HG02981 (cell line): ENCODE measurements around the gene WDFY2.
"Not testable (repeated sequence)": the region's sequence is repeated elsewhere in the genome, so short reads cannot be mapped to it uniquely, and the experiment has no call there.

Source experiments
- ATAC-seq: cut with Tn5 transposase; IDR thresholded peaks from one replicate; pipeline ENCODE4 v1.9.1; 2021; ENCODE audit warnings: mild to moderate bottlenecking, moderate library complexity; ENCODE audit not compliant: unreplicated experiment

WDFY2 gene

DNA sequence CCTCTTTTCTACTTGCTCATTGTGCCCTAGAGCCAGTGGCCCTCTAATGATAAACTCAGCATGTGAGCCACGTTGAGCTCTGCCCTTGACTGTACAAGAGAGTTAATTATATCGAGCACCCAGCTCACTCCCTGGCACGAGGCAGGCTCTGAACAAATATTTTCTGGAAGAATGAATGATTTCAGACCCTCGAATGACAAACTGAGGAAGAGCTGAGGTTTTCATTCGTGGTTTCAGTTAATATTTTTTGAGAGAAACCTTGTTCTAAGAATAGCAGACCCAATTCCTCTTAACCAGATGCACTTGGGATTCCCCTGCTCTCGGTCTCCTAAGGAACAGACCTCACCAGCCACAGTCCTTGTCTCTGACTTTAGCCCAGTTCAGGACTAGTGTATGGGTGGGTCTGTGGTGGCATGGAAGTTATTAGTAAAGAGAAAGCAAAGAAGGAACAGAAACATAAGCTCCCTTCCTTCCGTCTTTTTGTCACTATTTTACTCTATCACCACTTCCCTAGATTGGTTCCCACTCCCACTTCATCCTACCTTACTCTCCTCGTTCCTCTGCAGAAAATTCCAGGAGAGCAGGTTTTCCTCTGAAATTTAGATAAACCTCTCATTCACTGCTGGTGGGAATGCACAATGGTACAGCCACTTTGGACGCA, 22.1 kb upstream of the WDFY2 start:
- ATAC-seq = peak; percentile 77

DNA sequence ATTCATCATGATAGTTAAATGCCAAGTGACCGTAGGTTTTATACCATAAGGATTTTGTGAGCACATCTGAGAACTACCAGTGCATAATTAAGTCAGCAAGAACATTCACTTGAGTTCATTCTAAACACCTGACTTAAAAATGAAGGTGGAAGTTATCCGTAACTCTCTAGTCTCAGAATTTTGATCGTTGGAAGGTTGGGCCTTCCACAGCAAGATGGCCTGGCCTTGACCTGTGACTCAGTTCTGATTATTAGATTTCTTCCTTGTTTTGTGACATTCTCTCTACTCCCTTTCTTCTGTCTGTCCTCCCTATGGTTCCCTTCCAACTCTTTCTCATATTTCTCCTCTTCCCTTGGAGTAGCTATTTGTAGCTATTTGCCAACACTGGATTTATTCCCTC, 20.0 kb upstream of the WDFY2 start:
- no peak for ATAC-seq

DNA sequence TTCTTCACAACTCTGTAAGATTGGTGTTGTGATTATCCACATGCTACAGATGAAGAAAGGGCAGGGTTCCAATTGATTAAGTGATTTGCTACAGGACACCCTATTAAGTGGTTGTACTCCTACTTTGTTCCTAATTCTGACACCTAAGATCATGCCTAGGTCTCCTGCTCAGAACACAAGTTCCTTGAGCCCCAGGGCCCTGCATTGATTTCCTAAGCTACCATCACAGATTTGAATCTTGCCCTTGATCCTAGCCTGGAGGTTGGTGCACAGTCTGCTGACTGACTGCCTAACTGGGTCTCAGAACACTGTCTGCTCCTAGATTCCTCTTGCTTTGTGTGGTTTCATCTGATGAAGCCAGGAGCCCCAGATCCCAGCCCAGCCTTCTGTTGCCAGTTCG, 19.6 kb upstream of the WDFY2 start:
- no peak for ATAC-seq

DNA sequence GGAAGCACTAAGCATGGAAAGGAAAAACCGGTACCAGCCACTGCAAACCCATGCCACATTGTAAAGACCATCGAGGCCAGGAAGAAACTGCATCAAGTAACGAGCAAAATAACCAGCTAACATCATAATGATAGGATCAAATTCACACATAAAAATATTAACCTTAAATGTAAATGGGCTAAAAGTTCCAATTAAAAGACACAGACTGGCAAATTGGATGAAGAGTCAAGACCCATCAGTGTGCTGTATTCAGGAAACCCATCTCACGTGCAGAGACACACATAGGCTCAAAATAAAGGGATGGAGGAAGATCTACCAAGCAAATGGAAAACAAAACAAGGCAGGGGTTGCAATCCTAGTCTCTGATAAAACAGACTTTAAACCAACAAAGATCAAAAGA, 15.3 kb upstream of the WDFY2 start:
- ATAC-seq = not testable (repeated sequence)

DNA sequence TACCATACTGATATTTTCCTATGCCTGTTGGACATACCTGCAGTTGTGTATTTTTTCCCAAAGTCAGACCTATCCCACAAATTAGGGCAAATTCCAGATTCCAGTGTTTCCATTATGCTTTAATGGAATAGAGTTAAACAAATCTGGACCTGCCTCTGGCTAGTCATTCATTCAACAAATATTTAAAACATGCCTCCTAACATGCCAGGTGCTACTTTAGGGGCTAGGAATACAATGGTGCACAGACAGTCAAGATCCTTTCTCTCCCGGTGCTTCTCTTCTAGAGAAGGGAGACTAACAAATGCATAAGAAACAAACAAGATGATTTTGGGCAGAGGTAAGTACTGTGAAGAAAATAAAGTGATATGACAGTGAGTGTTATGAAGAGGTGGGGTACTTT, 7.5 kb upstream of the WDFY2 start:
- no peak for ATAC-seq

DNA sequence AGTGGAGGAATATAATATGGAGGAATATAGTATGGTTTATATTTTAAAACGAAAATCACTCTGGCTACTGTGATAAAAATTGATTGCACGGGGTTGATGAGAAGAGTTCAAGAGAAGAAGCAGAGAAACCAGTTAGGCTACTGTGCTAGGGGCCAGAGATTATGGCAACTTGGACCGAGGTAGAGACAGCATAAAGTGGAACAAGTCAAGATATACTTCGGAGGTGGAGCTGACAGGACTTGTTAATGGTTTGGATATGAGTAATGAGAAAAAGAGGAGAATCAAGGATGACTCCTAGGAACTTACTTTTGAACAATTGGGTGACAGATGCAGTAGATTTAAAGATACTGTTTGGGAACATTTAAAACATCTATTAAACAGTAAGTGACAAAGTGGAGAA, 6.6 kb upstream of the WDFY2 start:
- no peak for ATAC-seq

DNA sequence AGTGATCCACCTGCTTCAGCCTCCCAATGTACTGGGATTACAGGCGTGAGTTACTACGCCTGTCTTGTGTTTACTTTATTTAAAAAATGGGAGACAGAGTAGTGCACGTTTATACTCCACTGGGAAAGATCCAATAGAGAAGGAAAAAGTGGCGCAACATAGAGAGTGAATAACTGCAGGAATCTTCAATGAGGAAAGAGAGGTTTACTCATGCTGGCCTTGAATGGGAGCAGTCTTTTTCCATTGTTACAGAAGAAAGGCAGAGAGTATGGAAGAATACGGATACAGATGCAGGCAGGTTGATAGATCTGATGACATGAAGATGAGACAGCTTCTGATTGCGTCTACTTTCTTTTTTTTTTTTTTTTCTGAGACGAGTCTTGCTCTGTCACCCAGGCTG, 4.6 kb upstream of the WDFY2 start:
- ATAC-seq = no peak

DNA sequence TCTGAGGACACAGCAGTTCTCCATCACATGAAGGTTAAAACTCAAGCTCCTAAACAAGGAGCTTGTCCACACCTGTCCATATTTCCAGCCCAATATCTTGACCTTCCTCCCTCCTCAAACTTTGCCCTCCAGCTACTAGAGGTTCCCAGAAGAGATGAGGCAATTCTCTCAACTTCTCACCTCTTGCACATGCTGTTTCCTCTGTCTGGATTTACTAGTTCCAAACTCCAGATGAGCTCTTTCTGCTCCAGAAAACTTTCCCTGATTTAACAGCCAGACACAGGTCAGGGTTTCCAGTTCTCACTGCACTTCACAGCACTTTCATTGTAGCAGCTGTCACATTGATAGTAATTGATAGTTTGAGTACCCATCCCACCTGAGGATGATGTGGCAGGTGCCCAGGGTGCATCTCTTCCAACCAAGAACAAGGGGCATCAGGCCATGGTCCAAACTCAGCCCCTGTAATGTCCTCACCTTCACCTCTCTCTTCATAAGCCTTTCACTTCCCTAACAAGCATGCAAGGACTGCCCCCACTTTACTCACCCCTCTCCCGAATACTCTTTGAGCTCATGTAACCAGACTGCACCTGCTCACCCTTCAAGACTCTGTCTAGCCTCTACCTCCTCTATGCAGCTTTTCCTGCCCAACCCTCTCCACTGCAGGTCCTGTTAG, 3.0 kb upstream of the WDFY2 start:
- ATAC-seq = no peak

DNA sequence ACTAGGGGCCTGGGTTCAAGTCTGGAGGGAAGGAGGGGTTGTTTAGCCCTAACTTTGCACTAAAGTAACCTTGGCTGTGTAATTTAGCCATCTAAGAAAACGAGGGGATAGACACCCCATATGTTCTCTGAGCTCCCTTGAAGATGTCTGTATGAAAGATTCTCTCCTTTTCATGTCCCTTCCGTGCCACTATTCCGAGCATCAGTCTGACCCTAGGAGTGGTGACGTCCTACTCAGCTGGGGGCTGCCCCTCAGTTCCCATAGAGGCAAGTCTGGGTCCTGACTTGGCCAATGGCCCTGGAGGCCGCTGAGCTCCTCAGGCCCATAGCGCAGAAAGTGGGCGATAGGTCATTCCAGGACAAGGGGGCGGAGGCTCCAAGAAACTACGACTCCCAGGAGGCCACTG, 790 bp upstream of the WDFY2 start:
- ATAC-seq = no peak

DNA sequence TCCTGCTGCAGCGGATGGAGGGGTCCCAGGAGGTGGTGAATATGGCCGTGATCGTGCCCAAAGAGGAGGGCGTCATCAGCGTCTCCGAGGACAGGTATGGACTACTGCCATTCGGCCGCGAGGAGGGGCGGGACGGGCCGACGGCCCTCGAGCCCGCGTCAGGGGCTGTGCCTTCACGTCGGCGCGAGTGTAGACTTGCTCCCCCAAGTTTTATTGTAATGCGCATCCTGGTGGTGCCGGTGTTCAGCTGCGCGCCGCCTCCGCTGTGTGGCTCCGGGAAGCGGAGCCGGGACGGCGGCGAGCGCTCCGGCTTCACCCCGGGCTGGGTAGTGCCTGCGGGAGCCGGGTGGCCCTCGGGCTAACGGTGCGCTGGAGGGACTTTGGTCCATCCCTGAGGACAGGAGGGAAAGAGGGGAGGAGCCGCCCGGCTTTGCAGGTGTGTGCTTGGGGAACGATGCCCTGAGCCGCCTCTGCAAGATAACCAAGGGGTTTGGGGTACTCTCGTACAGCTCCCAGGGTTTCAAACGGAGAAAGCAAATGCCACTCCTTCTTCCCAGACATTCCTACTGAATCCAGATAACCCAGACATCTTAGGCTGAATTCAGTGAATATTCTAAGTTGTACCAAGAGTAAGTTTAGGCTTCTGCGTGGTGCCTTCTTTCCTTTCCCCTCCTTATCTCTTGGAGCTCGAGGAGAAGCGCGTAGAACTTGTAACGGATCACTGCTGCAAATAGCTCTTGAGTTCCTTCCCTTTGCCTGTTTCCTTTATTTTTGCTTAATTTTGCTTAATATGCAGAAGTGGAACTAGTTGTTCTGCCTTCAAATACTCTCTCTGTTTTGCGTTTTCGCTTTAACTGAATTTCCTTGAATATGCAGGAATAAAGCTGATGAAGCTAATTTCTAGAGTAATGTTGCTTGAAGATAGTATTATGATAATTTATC, 740 bp downstream of the WDFY2 start:
- peak; percentile 34 for ATAC-seq

DNA sequence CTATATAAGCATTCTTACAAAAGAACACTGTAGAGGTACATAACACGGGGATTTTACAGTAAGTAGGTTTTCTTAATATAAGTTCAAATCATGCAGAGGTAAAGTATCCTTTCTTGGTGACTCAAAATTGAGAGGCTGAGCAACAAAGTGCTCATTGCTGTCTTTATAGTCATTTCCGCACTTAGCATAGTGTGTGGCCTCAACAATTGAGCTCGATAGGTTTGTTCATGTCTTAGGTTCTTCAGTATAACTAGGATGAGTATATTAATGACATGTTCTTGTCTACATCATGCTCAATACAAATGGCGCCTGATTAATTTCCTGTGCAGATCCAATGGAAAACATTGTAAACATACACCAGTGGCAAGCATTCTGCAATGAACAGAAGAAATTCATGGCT, 1.4 kb downstream of the WDFY2 start:
- no peak for ATAC-seq

DNA sequence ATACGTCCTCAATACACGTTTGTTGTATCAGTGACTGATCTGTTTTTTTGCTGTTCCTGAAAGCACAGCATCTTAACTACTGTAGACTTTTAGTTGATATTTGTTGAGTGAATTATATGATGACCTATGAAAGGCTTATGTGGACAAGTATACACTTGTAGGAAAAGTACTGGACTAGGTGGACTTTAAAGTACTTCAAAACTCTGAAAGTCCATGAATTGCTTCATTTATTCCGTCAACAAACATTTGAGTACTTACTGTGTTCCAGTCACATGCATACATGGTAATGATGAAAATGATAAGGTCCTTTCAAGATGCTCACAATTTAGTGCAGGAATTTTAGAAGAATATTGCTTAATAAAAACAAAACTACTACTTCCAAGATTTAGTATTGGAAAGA, 3.1 kb downstream of the WDFY2 start:
- ATAC-seq = no peak

DNA sequence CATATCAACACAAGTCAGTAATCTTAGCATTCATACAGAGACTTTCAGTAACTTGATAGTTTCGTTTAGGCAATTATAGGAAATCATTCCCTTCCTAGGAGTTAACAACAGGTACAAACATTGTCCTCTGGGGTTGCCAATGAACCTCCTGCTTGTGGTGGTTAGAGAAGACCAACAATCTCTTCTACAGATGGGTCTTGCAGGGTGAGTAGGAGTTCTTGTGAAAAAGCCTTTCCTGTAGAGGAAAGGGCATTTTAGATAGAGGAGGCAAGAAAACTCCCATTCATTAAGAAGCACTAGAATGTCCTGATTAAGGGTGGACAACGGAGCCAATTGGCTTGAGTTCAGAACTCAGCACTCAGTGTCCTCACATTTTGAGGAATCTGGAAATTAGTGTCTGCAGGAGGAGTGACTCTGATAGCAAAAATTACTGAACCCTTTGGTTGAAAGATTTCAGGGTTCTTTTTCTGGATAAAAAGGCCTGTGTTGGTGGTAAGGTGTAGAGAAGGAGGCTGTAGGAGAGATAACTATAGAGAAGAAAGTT, 4.2 kb downstream of the WDFY2 start:
- no peak for ATAC-seq

DNA sequence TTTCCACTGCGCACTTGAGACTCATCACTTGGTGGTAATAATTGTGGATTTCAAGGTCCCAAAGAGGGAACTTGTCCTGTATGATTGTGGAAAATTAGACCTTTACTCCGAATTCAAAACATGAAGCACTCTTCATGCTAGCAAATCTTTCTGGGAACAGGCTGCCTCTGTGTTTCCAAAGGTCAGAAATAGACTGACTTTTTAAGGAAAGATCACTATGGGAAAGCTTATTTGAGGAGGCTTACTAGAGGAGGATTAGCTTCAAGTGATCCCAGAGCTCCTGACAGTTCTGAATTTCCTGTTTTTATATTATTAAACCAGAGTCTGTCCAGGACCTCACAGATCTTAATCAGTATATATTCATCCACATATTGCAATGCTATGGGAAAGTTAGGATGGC, 5.5 kb downstream of the WDFY2 start:
- ATAC-seq = no peak

DNA sequence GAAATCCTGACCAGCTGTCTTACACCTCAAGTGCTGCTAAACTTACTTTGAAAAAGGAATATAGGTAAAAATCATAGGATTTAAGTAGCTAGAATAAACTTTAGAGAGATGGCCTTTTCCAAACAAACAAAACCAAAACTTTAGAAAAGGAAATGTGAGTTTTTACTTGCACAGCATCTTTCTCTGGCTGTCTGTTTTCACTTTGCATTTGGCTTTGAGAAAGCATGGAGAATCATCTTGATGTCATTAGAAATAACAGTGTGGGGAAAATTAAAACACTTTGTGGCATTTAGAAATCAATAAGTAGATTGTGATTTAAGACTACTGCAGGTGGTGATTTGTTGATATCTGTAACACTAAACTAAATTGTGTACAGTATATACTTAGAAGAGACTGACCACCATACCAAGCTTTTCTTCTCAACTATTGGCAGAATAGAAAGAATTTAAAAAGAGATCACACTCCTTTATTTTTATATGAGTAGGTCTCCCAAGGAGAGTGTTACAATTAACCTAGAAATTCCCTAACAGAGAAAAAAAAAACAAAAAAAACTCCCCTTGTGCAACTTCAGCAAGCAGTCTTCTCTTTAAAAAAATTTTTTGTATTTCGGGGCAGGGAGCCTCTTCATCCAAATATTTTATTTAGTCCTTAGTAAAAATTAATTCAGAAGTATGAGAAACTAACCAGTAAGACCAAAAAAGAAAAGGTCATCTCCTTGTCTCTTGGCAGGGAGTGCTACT, 6.1 kb downstream of the WDFY2 start:
- ATAC-seq = no peak

DNA sequence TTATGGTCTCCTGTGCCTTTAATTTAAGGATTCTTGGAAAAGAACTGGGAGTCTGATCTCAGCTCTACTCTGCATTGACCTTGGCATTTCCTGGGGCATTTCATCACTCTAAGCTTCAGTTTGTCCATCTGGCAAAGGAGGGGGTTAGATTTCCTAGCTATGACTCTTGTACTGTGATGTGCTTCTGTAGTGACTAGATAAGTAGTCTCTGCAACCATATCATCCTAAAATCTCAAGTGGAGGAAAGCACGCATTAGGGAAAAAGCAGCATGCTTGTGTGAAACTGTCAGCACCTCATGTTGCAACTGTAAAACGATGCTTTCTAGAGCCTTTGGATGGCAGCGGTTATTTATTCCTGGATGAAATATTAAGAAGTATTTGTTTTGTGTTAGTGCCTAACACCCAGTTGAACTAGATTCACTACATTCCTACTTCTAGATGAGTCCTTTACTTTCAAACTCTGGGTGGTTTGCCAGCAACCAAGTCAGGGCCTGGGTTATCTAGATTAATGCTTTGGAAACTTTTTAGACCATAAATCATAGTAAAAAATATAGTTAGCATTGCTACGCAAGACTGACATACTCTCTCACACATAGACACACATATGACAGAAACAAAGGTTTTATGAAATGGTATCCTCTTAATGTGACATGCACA, 6.8 kb downstream of the WDFY2 start:
- no peak for ATAC-seq

DNA sequence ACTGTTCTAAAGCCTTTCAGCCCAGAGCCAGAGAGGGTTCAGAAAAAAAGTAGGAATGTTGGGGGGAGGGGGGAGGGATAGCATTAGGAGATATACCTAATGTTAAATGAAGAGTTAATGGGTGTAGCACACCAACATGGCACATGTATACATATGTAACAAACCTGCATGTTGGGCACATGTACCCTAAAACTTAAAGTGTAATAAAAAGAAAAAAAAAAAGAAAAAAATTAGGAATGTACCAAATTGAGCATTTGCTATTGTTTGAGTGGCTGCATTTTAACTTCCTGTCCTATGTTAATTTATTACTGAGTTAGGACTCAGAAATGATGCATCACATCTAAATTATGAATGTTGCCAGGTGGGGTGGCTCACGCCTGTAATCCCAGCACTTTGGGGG, 7.7 kb downstream of the WDFY2 start:
- not testable (repeated sequence) for ATAC-seq

DNA sequence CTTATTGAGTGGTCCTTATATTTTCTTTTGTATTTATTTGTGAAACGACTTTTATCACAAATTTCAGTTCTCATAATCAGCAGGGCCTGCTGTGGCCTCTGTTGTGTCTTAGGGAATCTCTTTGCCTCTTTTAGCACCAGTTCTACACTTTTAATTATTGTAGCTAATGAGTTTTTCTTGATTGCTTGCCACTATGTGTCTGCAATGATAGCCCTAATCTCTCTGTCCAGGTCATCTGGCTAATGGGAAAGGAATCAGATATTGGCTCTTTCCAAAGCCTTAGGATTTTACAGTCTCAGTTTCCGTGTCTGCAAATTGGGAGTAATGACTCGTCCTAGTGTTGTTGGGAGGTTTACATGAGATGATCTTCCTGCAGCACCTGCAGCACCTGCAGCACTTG, 10.2 kb downstream of the WDFY2 start:
- no peak for ATAC-seq

DNA sequence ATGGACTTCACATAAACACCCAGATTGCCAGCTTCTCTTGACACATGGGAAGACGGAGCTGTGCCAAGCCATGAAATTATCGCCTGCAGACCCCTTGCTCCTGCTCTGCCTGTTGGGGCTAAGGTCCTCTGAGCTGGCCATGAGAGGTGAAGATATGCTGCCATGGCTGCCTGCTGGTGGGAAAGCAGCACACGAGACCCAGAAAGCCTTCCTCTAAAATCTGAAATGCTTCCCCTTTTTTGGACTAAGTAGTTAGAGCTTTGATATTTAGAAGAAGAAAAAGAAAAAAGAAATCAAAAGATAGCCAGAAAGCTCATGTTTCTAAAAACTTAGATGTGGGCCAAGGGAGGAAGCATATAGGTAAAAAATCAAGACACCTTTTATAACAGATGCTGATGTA, 11.2 kb downstream of the WDFY2 start:
- no peak for ATAC-seq

DNA sequence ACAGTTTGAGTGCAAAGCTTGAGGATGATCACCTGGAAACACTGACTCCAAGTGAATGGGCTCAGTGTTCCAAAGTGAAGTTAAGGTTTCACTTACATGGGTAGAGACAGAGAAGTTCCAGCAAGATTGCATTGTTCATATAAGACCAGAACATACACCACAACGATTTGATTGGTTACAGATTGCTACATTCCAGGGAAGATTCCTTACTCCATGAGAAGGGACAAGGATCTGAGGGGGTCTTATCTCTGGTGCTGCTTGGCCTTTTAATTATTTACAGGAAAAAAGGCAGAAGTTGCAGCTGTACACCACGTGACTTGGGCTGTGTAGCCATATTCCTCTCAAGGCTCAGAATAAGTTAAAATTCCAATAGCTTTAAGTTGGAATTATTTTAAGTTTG, 12.3 kb downstream of the WDFY2 start:
- ATAC-seq = no peak
